ENCODE results near the gene STK32A.

The STK32A gene

GRCh38 chr5:147400881-147401280 lies 166.1 kb downstream of the STK32A start:
- no peak for TF ChIP-seq EZH2 (IDR thresholded peaks at IDR 0.05; ENCODE audit: borderline replicate concordance, low read length)
- no peak for TF ChIP-seq CTCF (IDR thresholded peaks at IDR 0.05; ENCODE audit: low read length)
- no peaks in the 10 kb centered on the region for H3K36me3 ChIP-seq (ENCODE audit: insufficient read depth, low read length)

GRCh38 chr5:147403651-147404640 lies 169.1 kb downstream of the STK32A start:
- Histone ChIP-seq H3K9ac (ENCODE audit: low read length) (no peak overlapping the region), H3K27me3 (ENCODE audit: insufficient read depth, low read length) (no peaks in the 10 kb centered on the region), H2AFZ (ENCODE audit: low read length) (no peak overlapping the region), H3K27ac (ENCODE audit: low read depth, low read length, poor library complexity, severe bottlenecking) (no peak overlapping the region), H4K20me1 (ENCODE audit: insufficient read depth, low read length) (no peaks in the 10 kb centered on the region), H3K79me2 (ENCODE audit: insufficient read depth, low read length) (no peaks in the 10 kb centered on the region), H3K9me3 (ENCODE audit: low read length) (no peaks in the 10 kb centered on the region), H3F3A (ENCODE audit: insufficient read depth, low read length) (no peaks in the 10 kb centered on the region), H3K4me1 (ENCODE audit: insufficient read depth, low read length, severe bottlenecking) (no peaks in the 10 kb centered on the region), H3K4me3 (ENCODE audit: low read depth, low read length, poor library complexity, severe bottlenecking) (no peak overlapping the region), H3K4me2 (ENCODE audit: low read length) (no peak overlapping the region), H3K9me2 (ENCODE audit: low read depth, low read length) (no peaks in the 10 kb centered on the region), H3K36me3 (ENCODE audit: insufficient read depth, low read length) (no peaks in the 10 kb centered on the region)
- TF ChIP-seq EZH2 (IDR thresholded peaks at IDR 0.05; ENCODE audit: borderline replicate concordance, low read length) (no peak), CTCF (IDR thresholded peaks at IDR 0.05; ENCODE audit: low read length) (no peak)

More at GRCh38 chr5:147400881-147401280, 166.1 kb downstream of the STK32A start:
- Histone ChIP-seq H3F3A (ENCODE audit: insufficient read depth, low read length) (no peaks in the 10 kb centered on the region), H3K4me3 (ENCODE audit: low read depth, low read length, poor library complexity, severe bottlenecking) (no peak overlapping the region), H3K27me3 (ENCODE audit: insufficient read depth, low read length) (no peaks in the 10 kb centered on the region), H3K9me3 (ENCODE audit: low read length) (no peaks in the 10 kb centered on the region), H3K27ac (ENCODE audit: low read depth, low read length, poor library complexity, severe bottlenecking) (no peak overlapping the region), H2AFZ (ENCODE audit: low read length) (no peak overlapping the region), H3K4me2 (ENCODE audit: low read length) (no peak overlapping the region), H3K79me2 (ENCODE audit: insufficient read depth, low read length) (no peaks in the 10 kb centered on the region), H3K9ac (ENCODE audit: low read length) (no peak overlapping the region), H4K20me1 (ENCODE audit: insufficient read depth, low read length) (no peaks in the 10 kb centered on the region), H3K4me1 (ENCODE audit: insufficient read depth, low read length, severe bottlenecking) (no peaks in the 10 kb centered on the region), H3K9me2 (ENCODE audit: low read depth, low read length) (no peaks in the 10 kb centered on the region)

GRCh38 chr5:147404706-147405105 lies 169.9 kb downstream of the STK32A start:
- H2AFZ ChIP-seq (ENCODE audit: low read length): no peak overlapping the region
- H4K20me1 ChIP-seq (ENCODE audit: insufficient read depth, low read length): no peaks in the 10 kb centered on the region
- H3K27ac ChIP-seq (ENCODE audit: low read depth, low read length, poor library complexity, severe bottlenecking): no peak overlapping the region
- TF ChIP-seq EZH2 (IDR thresholded peaks at IDR 0.05; ENCODE audit: borderline replicate concordance, low read length) (no peak), CTCF (IDR thresholded peaks at IDR 0.05; ENCODE audit: low read length) (no peak)
- no peaks in the 10 kb centered on the region for H3K9me3 ChIP-seq (ENCODE audit: low read length)
- no peaks in the 10 kb centered on the region for H3K4me1 ChIP-seq (ENCODE audit: insufficient read depth, low read length, severe bottlenecking)
- no peak overlapping the region for H3K9ac ChIP-seq (ENCODE audit: low read length)
- H3K79me2 ChIP-seq (ENCODE audit: insufficient read depth, low read length): no peaks in the 10 kb centered on the region
- no peaks in the 10 kb centered on the region for H3K36me3 ChIP-seq (ENCODE audit: insufficient read depth, low read length)
- no peaks in the 10 kb centered on the region for H3K9me2 ChIP-seq (ENCODE audit: low read depth, low read length)
- no peaks in the 10 kb centered on the region for H3F3A ChIP-seq (ENCODE audit: insufficient read depth, low read length)
- no peak overlapping the region for H3K4me2 ChIP-seq (ENCODE audit: low read length)
- no peaks in the 10 kb centered on the region for H3K27me3 ChIP-seq (ENCODE audit: insufficient read depth, low read length)
- no peak overlapping the region for H3K4me3 ChIP-seq (ENCODE audit: low read depth, low read length, poor library complexity, severe bottlenecking)
